Smooth muscle cell (in vitro differentiated cells): Measurements from ENCODE around the gene ATP10D. TPM values are rescaled to one million over a fixed set of nuclear protein-coding genes. Genes with fewer than 3 reads are reported as not detected.

Experiments used
- DNase-seq: peaks from one replicate; lab custom pipeline; 2025; ENCODE audit not compliant: unreplicated experiment; lab: John Stamatoyannopoulos, UW
- H2AFZ ChIP-seq: fragments of 200-600 bp; sonication (generic); 2 replicates; pipeline ENCODE4 v1.6.0; 2016; ENCODE audit warnings: antibody characterized with exemption, low read depth, mild to moderate bottlenecking
- H3F3A ChIP-seq: fragments of 200-600 bp; sonication (generic); 2 replicates; pipeline ENCODE4 v1.6.0; 2017; ENCODE audit warnings: antibody characterized with exemption, low read depth
- H3K27ac ChIP-seq: fragments of 200-600 bp; sonication (generic); 2 replicates; pipeline ENCODE4 v1.5.1; 2016; ENCODE audit warnings: low read depth, mild to moderate bottlenecking
- H3K27me3 ChIP-seq: fragments of 200-600 bp; sonication (generic); 2 replicates; pipeline ENCODE4 v1.6.1; 2016; ENCODE audit warnings: low read depth, mild to moderate bottlenecking
- H3K36me3 ChIP-seq: fragments of 200-600 bp; sonication (generic); 2 replicates; pipeline ENCODE4 v1.5.1; 2016; ENCODE audit warnings: low read depth
- H3K4me1 ChIP-seq: fragments of 200-600 bp; sonication (generic); 2 replicates; pipeline ENCODE4 v1.5.1; 2016; ENCODE audit warnings: low read depth
- H3K4me2 ChIP-seq: fragments of 200-600 bp; sonication (generic); 2 replicates; pipeline ENCODE4 v1.6.0; 2016; ENCODE audit warnings: mild to moderate bottlenecking
- H3K4me3 ChIP-seq: fragments of 200-600 bp; sonication (generic); 2 replicates; pipeline ENCODE4 v1.5.1; 2016; ENCODE audit warnings: mild to moderate bottlenecking
- H3K79me2 ChIP-seq: fragments of 200-600 bp; sonication (generic); 2 replicates; pipeline ENCODE4 v1.6.0; 2016; ENCODE audit warnings: low read depth, mild to moderate bottlenecking
- H3K9ac ChIP-seq: fragments of 200-600 bp; sonication (generic); 2 replicates; pipeline ENCODE4 v1.6.0; 2016; ENCODE audit warnings: low read depth
- H3K9me3 ChIP-seq: fragments of 200-600 bp; sonication (generic); replicated peaks from 2 replicates; pipeline ENCODE4 v1.5.1; 2016; ENCODE audit warnings: low read depth
- H4K20me1 ChIP-seq: fragments of 200-600 bp; sonication (generic); 2 replicates; pipeline ENCODE4 v1.6.0; 2016; ENCODE audit warnings: low read depth
- WGBS: methylation state at CpG from one replicate; pipeline ENCODE4 v1.1.7; 2016; ENCODE audit warnings: low lambda C conversion rate; 5-methylcytosine and 5-hydroxymethylcytosine counted together
- polyA plus RNA-seq: library from polyadenylated mRNA; unstranded; fragments of >200 nt; fragmentation: Nextera tagmentation; extraction: Ambion mirVana; gene quantifications from 2 replicates; pipeline ENCODE4 v1.2.1, GENCODE V29; 2016
- total RNA-seq: library from RNA; depleted of rRNA; stranded (reverse); fragments of >200 nt; gene quantifications from 2 replicates; pipeline ENCODE4 v1.2.3, GENCODE V29; 2014
- TF ChIP-seq, protein P1 (sequence below): fragments of 200-600 bp; sonication (generic); IDR thresholded peaks from 2 replicates; pipeline ENCODE4 v1.5.1; 2017; ENCODE audit warnings: borderline replicate concordance, mild to moderate bottlenecking, antibody characterized with exemption; ENCODE audit not compliant: insufficient read depth, poor library complexity, severe bottlenecking

Gene ATP10D
- total and polyA plus RNA-seq, 2 experiments from 2014 or later = 8.6 to 28.4 TPM

- 80% methylated on average over 3 of the region's 3 CpGs for WGBS
- H3K9me3 ChIP-seq = no peaks in the 10 kb centered on the region
- H3K27ac ChIP-seq = no peak overlapping the region
- TF ChIP-seq, protein P1, sequence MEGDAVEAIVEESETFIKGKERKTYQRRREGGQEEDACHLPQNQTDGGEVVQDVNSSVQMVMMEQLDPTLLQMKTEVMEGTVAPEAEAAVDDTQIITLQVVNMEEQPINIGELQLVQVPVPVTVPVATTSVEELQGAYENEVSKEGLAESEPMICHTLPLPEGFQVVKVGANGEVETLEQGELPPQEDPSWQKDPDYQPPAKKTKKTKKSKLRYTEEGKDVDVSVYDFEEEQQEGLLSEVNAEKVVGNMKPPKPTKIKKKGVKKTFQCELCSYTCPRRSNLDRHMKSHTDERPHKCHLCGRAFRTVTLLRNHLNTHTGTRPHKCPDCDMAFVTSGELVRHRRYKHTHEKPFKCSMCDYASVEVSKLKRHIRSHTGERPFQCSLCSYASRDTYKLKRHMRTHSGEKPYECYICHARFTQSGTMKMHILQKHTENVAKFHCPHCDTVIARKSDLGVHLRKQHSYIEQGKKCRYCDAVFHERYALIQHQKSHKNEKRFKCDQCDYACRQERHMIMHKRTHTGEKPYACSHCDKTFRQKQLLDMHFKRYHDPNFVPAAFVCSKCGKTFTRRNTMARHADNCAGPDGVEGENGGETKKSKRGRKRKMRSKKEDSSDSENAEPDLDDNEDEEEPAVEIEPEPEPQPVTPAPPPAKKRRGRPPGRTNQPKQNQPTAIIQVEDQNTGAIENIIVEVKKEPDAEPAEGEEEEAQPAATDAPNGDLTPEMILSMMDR = no peak
- no peak for DNase-seq
- H3K4me2 ChIP-seq = no peak overlapping the region
- H2AFZ ChIP-seq = no peak overlapping the region
- H3K9ac ChIP-seq = no peak overlapping the region
- H3K4me3 ChIP-seq = no peak overlapping the region
- H3K27me3 ChIP-seq = no peaks in the 10 kb centered on the region
- H4K20me1 ChIP-seq = no peaks in the 10 kb centered on the region
- H3K36me3 ChIP-seq = no peaks in the 10 kb centered on the region
- H3K79me2 ChIP-seq = no peaks in the 10 kb centered on the region
- H3K4me1 ChIP-seq = peaks cover 4% of the 10 kb centered on the region
- H3F3A ChIP-seq = no peaks in the 10 kb centered on the region
Measured at GRCh38 chr4:47598896-47599295, 113.8 kb downstream of the ATP10D start.

- Histone ChIP-seq H4K20me1 (no peaks in the 10 kb centered on the region), H2AFZ (no peak overlapping the region), H3F3A (no peaks in the 10 kb centered on the region), H3K79me2 (no peaks in the 10 kb centered on the region), H3K4me3 (no peak overlapping the region), H3K9me3 (no peaks in the 10 kb centered on the region), H3K4me2 (no peak overlapping the region), H3K27ac (no peak overlapping the region), H3K4me1 (no peaks in the 10 kb centered on the region), H3K36me3 (no peaks in the 10 kb centered on the region), H3K27me3 (no peaks in the 10 kb centered on the region), H3K9ac (no peak overlapping the region)
- WGBS = 96% methylated on average over 3 of the region's 3 CpGs
- no peak for DNase-seq
- TF ChIP-seq, protein P1 = no peak
Measured at GRCh38 chr4:47606482-47606881, 121.4 kb downstream of the ATP10D start.

DNA sequence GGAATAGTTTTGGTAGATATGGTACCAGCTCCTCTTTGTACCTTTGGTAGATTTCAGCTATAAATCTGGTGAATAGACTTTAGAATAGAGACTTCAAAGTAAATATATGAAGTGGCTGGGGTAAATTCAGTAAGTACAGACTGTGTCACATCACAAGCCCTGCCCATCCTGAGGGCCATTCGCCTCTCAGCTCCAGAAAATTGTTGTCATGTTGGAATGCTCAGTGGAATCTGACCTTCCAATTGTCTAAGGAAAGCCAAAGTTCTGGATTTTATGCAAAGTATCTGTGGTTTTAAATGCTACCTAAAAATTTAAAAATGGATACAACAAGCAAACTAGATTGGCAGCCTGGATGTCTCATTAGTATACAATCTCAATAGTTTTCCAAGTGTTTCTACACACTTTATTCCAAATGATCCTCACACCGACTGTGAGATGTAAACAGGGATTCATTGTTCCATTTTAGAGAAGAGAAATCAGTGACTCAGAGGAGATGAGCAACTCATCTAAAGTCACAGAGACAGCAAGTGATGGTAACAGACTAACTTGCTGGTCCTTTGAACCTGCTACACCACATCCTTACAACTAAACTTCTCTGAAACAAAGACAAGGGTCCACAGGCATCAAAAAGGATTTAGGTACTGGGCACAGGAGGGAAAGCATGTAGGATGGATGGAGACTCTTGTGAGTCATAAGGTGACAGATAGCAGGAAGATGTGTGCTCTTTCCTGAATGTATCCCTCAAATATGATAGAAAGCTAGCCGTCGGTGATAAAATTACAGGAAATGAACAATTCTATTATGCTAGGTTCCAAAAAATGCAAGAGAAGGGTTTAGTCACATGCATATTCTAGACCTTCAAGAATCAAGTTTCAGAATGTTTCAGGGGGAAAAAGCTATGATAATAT, 127.3 kb downstream of the ATP10D start:
- Histone ChIP-seq H4K20me1 (no peaks in the 10 kb centered on the region), H3K27ac (no peak overlapping the region), H3K36me3 (no peaks in the 10 kb centered on the region), H3K9me3 (no peaks in the 10 kb centered on the region), H2AFZ (no peak overlapping the region), H3K27me3 (no peaks in the 10 kb centered on the region), H3K4me2 (no peak overlapping the region), H3K79me2 (no peaks in the 10 kb centered on the region), H3F3A (no peaks in the 10 kb centered on the region), H3K4me3 (no peak overlapping the region), H3K4me1 (no peaks in the 10 kb centered on the region), H3K9ac (no peak overlapping the region)
- WGBS = 63% methylated on average over 4 of the region's 4 CpGs
- no peak for DNase-seq
- TF ChIP-seq, protein P1 = no peak
